Psoas muscle (tissue), 8 donors: ENCODE measurements around the gene EPC2. TPM values are rescaled to one million over a fixed set of nuclear protein-coding genes. Genes with fewer than 3 reads are reported as not detected.

ENCODE experiments used
- ATAC-seq, 4 donors: fragments of 200-7000 bp; cut with Tn5 transposase; one replicate each; pipeline ENCODE4 v1.9.1; 2020; ENCODE audit warnings: moderate library complexity in 3 of 4, mild to moderate bottlenecking in 2 of 4
- DNase-seq, 2 donors: peaks; one replicate each; pipeline ENCODE4 v3.0.0-alpha.2; 2020
- H3K27ac ChIP-seq: fragments of 200-600 bp; one replicate; pipeline ENCODE4 v1.8.0; 2022
- H3K27me3 ChIP-seq, 3 donors: fragments of 200-600 bp in 1 of 3; one replicate each; pipeline versions ENCODE4 v1.6.1 to v1.8.0; 2013 to 2022; ENCODE audit warnings: low read length in 2 of 3, mild to moderate bottlenecking in 2 of 3, moderate library complexity in 1 of 3; ENCODE audit not compliant: insufficient read depth in 3 of 3
- H3K36me3 ChIP-seq, 2 donors: fragments of 200-600 bp in 1 of 2; one replicate each; pipeline versions ENCODE4 v1.6.1 to v1.8.0; 2013 to 2022; ENCODE audit warnings: low read depth in 1 of 2, mild to moderate bottlenecking in 1 of 2, moderate library complexity in 1 of 2; ENCODE audit not compliant: insufficient read depth in 1 of 2
- H3K4me1 ChIP-seq: fragments of 200-600 bp; one replicate; pipeline ENCODE4 v1.8.0; 2022
- H3K4me3 ChIP-seq: fragments of 200-600 bp; one replicate; pipeline ENCODE4 v1.8.0; 2022; ENCODE audit warnings: mild to moderate bottlenecking
- H3K9me3 ChIP-seq: fragments of 200-600 bp; one replicate; pipeline ENCODE4 v1.8.0; 2022
- CTCF ChIP-seq: fragments of 200-600 bp; IDR thresholded peaks from one replicate; pipeline ENCODE4 v1.8.0; 2022; ENCODE audit warnings: antibody characterized with exemption
- WGBS, 3 donors: extraction: QIAGEN DNeasy Blood & Tissue Kit; methylation state at CpG; one replicate each; pipeline versions ENCODE4 v1.1.6 to v1.1.7; 2013; 5-methylcytosine and 5-hydroxymethylcytosine counted together
- intact Hi-C, 2 donors: fragments of 100-400 bp; cut with DNase I; formaldehyde crosslinking; loops; one replicate each; pipeline versions ENCODE4 v1.11.0 to v1.14.2; 2022
- polyA plus RNA-seq, 3 donors: library from polyadenylated mRNA; stranded (reverse); fragments of 200-250 nt; gene quantifications; one replicate each; pipeline ENCODE4 v1.2.3, GENCODE V29; 2013
- total RNA-seq, 4 donors: library from RNA; stranded (reverse); fragmentation: NEBNext Ultra II Directional in 2 of 4; extraction: Animal tissue kit (Norgen Biotek cat#: 25700) in 2 of 4; gene quantifications; one replicate each; pipeline versions ENCODE4 v1.2.1 to v1.2.4, GENCODE V29; 2021 to 2023
- donor health status: healthy with polysubstance abuse.
- donor health status: DM: no; HTN: no; CAD: no; lungs with moderate emphysema.
- donor health status: Bipolar disorder and iron deficiency.
- donor health status: healthy.
- donor health status: DM: yes; HTN: yes; CAD: no.
- donor health status: DM: no; HTN: no; CAD: no.
- donor health status: DM: no; HTN: no; CAD: no.
- donor health status: DM: yes; HTN: yes; CAD: no.

The EPC2 gene
- total and polyA plus RNA-seq, 7 donors, result 6.3 to 21.4 (median 15.7) TPM

GRCh38 chr2:148828941-148829340 lies 184.4 kb downstream of the EPC2 start:
- Histone ChIP-seq H3K4me3 (no peak overlapping the region), H3K27ac (no peak overlapping the region), H3K9me3 (no peaks in the 10 kb centered on the region), H3K4me1 (no peaks in the 10 kb centered on the region), H3K36me3 (no peaks in the 10 kb centered on the region), H3K27me3 (peaks cover 0 to 2% (median 0%) of the 10 kb centered on the region in 3 donors)
- ATAC-seq (no peak), DNase-seq (no peak)
- no peak for TF ChIP-seq CTCF
- WGBS, 3 donors, result 73 to 75% (median 75%) methylated on average over 2 of the region's 2 CpGs
- intact Hi-C loops, result no loop called here

GRCh38 chr2:148829618-148830017 lies 185.1 kb downstream of the EPC2 start:
- Histone ChIP-seq H3K4me1 (no peaks in the 10 kb centered on the region), H3K36me3 (no peaks in the 10 kb centered on the region), H3K4me3 (no peak overlapping the region), H3K9me3 (no peaks in the 10 kb centered on the region), H3K27ac (no peak overlapping the region), H3K27me3 (peaks cover 0 to 2% (median 0%) of the 10 kb centered on the region in 3 donors)
- intact Hi-C loops, result no loop called here
- ATAC-seq, result no peak
- no peak for TF ChIP-seq CTCF
- WGBS, 3 donors, result 76 to 77% (median 76%) methylated on average over 3 of the region's 3 CpGs
- no peak for DNase-seq

- H3K4me1 ChIP-seq, result no peaks in the 10 kb centered on the region
- H3K4me3 ChIP-seq, result no peak overlapping the region
- 80 to 94% (median 80%) methylated on average over 7 of the region's 7 CpGs for WGBS, 3 donors
- DNase-seq, result no peak
- no peak for ATAC-seq
- H3K27me3 ChIP-seq, result peaks cover 0 to 9% (median 2%) of the 10 kb centered on the region in 3 donors
- H3K36me3 ChIP-seq, result no peaks in the 10 kb centered on the region
- no peaks in the 10 kb centered on the region for H3K9me3 ChIP-seq
- intact Hi-C loops, result no loop called here
- H3K27ac ChIP-seq, result no peak overlapping the region
- TF ChIP-seq CTCF, result no peak
Measured at GRCh38 chr2:148832637-148833036, 188.1 kb downstream of the EPC2 start.

Other genes starting within 250 kb of the EPC2 start
- gene KIF5C, start 230.5 kb downstream of the EPC2 start, total RNA-seq, result 1 to 10 TPM in 1 of 4 donors, under 1 TPM in 3; 0.22 to 1.1 (median 0.58) TPM
- under 1 TPM; 0.31 to 0.72 (median 0.59) TPM for gene KIF5C, start 230.5 kb downstream of the EPC2 start, polyA plus RNA-seq